Fibroblast of mammary gland (primary cell): ENCODE measurements around the gene NT5DC3.
A peak's percentile ranks its signal among the peaks of the same experiment; 100 is the strongest.

Experiments used
- DNase-seq: peaks from one replicate; pipeline ENCODE4 v3.0.0-alpha.2; 2010; ENCODE audit warnings: low read depth
- H3K4me3 ChIP-seq: 2 replicates; pipeline ENCODE4 v1.5.1; 2011; ENCODE audit warnings: low read depth, mild to moderate bottlenecking, low read length, moderate library complexity; ENCODE audit not compliant: control insufficient read depth
- TF ChIP-seq, protein P1 (sequence below): conservative IDR thresholded peaks from 2 replicates; pipeline ENCODE4 v1.5.1; 2011; ENCODE audit warnings: low read depth, low read length, inconsistent platforms; ENCODE audit not compliant: control insufficient read depth, insufficient read depth

The NT5DC3 gene

DNA sequence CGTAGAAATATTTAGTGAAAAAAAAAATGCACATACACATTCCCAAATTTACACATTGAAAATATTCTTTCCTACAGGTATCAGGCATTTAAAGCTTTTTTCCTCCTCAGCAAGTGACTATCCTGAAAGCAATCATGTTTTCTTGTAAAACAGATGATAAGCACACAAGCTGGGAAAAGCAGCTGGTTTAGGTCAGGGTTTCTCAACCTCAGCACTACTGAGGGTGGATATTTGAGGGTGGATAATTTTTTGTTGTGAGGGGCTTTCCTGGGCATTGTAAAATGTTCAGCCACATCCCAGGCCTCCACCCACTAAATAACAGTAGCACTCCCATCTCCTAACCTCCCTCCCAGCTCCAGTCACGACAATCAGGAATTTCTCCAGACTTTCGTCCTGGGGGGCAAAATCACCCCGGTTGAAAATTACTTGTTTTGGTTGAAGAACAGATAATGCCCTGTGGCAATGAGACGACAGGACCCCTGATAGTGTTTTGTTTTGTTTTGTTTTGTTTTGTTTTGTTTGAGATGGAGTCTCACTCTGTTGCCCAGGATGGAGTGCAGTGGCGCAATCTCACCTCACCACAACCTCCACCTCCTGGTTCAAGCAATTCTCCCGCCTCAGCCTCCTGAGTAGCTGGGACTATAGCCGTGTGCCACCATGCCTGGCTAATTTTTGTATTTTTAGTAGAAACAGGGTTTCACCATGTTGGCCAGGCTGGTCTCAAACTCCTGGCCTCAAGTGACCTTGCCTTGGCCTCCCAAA lies 15.0 kb upstream of the NT5DC3 start:
- DNase-seq: no peak
- TF ChIP-seq, protein P1, sequence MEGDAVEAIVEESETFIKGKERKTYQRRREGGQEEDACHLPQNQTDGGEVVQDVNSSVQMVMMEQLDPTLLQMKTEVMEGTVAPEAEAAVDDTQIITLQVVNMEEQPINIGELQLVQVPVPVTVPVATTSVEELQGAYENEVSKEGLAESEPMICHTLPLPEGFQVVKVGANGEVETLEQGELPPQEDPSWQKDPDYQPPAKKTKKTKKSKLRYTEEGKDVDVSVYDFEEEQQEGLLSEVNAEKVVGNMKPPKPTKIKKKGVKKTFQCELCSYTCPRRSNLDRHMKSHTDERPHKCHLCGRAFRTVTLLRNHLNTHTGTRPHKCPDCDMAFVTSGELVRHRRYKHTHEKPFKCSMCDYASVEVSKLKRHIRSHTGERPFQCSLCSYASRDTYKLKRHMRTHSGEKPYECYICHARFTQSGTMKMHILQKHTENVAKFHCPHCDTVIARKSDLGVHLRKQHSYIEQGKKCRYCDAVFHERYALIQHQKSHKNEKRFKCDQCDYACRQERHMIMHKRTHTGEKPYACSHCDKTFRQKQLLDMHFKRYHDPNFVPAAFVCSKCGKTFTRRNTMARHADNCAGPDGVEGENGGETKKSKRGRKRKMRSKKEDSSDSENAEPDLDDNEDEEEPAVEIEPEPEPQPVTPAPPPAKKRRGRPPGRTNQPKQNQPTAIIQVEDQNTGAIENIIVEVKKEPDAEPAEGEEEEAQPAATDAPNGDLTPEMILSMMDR: no peak
- no peak overlapping the region for H3K4me3 ChIP-seq

DNA sequence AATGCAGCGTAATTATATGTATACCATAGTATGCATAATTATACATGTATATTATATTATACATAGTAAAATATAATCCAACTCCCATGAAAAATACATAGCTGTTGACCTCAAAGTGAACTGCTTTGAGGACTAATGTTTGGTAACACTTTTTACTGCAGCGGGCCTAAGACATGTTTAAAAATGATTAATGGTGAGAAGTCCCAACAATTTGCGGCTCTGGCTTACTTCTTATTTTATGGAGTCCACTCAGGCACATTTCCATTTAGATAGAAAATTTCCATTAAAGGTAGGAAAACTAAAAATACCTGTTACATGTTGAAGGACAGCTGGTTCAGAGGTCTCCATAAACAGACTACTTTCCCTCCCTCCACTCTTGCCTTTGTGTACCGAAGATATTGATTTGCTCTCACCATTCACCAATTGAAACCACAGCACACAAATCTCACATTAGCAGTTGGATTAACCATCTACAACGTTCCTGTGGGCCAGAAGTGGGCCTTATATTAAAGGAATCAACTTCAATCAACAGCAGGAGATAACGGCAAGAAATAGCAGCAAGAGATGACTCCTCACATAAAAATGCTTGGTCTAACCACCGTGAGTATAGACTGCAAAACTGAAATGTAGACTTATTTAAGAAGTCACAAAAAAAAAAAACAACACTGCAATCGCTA lies 14.1 kb upstream of the NT5DC3 start:
- TF ChIP-seq, protein P1: no peak
- DNase-seq: peak; percentile 30
- no peak overlapping the region for H3K4me3 ChIP-seq

- H3K4me3 ChIP-seq: no peak overlapping the region
- no peak for DNase-seq
- TF ChIP-seq, protein P1: no peak
These were observed 13.4 kb upstream of the NT5DC3 start for GRCh38 chr12:103854372-103854973.

GRCh38 chr12:103852498-103852997 lies 11.5 kb upstream of the NT5DC3 start:
- no peak for DNase-seq
- TF ChIP-seq, protein P1: no peak
- no peak overlapping the region for H3K4me3 ChIP-seq

- TF ChIP-seq, protein P1: no peak
- DNase-seq: no peak
- no peak overlapping the region for H3K4me3 ChIP-seq
These were observed 10.1 kb upstream of the NT5DC3 start for GRCh38 chr12:103851127-103851526.

DNA sequence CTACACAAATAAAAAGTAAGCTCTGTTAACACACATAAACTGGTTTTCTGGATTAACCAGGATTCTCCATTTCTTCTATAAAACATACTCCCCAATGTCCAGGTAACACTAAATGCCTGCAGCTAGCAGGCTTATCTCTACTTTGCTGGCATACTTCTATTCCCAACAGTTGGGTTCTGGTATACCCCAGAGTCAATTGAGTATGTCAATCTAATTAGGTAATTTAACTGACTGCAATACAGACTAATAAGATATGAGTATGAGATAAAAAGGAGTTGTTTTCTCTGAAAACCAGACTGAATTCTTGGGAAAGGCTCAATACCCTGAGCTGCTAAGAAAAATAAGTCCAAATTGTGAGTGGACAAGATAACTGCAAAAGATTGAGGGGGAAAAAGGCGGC lies 9.4 kb upstream of the NT5DC3 start:
- DNase-seq: no peak
- TF ChIP-seq, protein P1: no peak
- no peak overlapping the region for H3K4me3 ChIP-seq
